ENCODE results near the gene ABCD1. TPM values are rescaled to one million over a fixed set of nuclear protein-coding genes. Genes with fewer than 3 reads are reported as not detected.
"Not testable (repeated sequence)": the region's sequence is repeated elsewhere in the genome, so short reads cannot be mapped to it uniquely, and the experiment has no call there.

ABCD1 gene
- polyA plus RNA-seq, 12 donors, result 5.7 to 14.0 (median 8.6) TPM; not detected in 1

- no peak for DNase-seq
Measured at GRCh38 chrX:153732401-153732800, 7.7 kb downstream of the ABCD1 start.

GRCh38 chrX:153733651-153734240 lies 9.1 kb downstream of the ABCD1 start:
- no peak for DNase-seq

GRCh38 chrX:153734871-153735270 lies 10.2 kb downstream of the ABCD1 start:
- DNase-seq, result no peak

GRCh38 chrX:153735274-153735673 lies 10.6 kb downstream of the ABCD1 start:
- DNase-seq, result no peak

- DNase-seq, result no peak
Measured at GRCh38 chrX:153736071-153736820, 11.6 kb downstream of the ABCD1 start.

GRCh38 chrX:153736871-153737441 lies 12.3 kb downstream of the ABCD1 start:
- DNase-seq, result no peak

GRCh38 chrX:153738056-153738605 lies 13.5 kb downstream of the ABCD1 start:
- DNase-seq, result no peak

GRCh38 chrX:153739754-153740486 lies 15.3 kb downstream of the ABCD1 start:
- DNase-seq, result no peak

- DNase-seq, result no peak
Measured at GRCh38 chrX:153740631-153741222, 16.1 kb downstream of the ABCD1 start.

GRCh38 chrX:153741446-153741845 lies 16.8 kb downstream of the ABCD1 start:
- DNase-seq, result no peak

- DNase-seq, result not testable (repeated sequence)
Measured at GRCh38 chrX:153742111-153742510, 17.5 kb downstream of the ABCD1 start.

GRCh38 chrX:153742796-153743467 lies 18.3 kb downstream of the ABCD1 start:
- DNase-seq, result not testable (repeated sequence)

GRCh38 chrX:153743468-153744209 lies 19.0 kb downstream of the ABCD1 start:
- DNase-seq, result not testable (repeated sequence)

GRCh38 chrX:153744210-153745066 lies 19.8 kb downstream of the ABCD1 start:
- DNase-seq, result no peak

GRCh38 chrX:153745067-153745433 lies 20.4 kb downstream of the ABCD1 start:
- not testable (repeated sequence) for DNase-seq

- no peak for DNase-seq
Measured at GRCh38 chrX:153746359-153746758, 21.7 kb downstream of the ABCD1 start.

GRCh38 chrX:153746991-153747390 lies 22.3 kb downstream of the ABCD1 start:
- DNase-seq, result not testable (repeated sequence)

GRCh38 chrX:153749017-153749416 lies 24.4 kb downstream of the ABCD1 start:
- not testable (repeated sequence) for DNase-seq

- no peak for DNase-seq
Measured at GRCh38 chrX:153750127-153750774, 25.6 kb downstream of the ABCD1 start.
